Spleen (tissue), 7 donors: ENCODE results near the gene CELA2A.
"Not testable (repeated sequence)": the region's sequence is repeated elsewhere in the genome, so short reads cannot be mapped to it uniquely, and the experiment has no call there.

ENCODE experiments used
- POLR2A ChIP-seq, 3 donors: fragments of 450-650 bp; IDR thresholded peaks; one replicate each; pipeline ENCODE4 v1.5.1; 2017; ENCODE audit warnings: antibody characterized with exemption in 3 of 3, mild to moderate bottlenecking in 1 of 3
- POLR2AphosphoS5 ChIP-seq, 3 donors: sonication (generic); formaldehyde crosslinking; IDR thresholded peaks; one replicate each; pipeline ENCODE4 v1.5.1; 2017; ENCODE audit warnings: antibody characterized with exemption in 3 of 3
- TF ChIP-seq, protein P1 (sequence below), 11 experiments: fragments of 200-600 bp in 7 of 11; fragments of 450-650 bp in 4 of 11; sonication (generic) in 4 of 11; IDR thresholded peaks in 8 of 11; conservative IDR thresholded peaks in 3 of 11; 1 replicate in 7 of 11; 2 replicates in 4 of 11; pipeline versions ENCODE4 v1.4.0 to v1.8.0; 2016 to 2021; ENCODE audit warnings: antibody characterized with exemption in 11 of 11, inconsistent platforms in 4 of 11, mild to moderate bottlenecking in 1 of 11
- donor health status: DM: no; HTN: no; CAD: no; lungs with moderate emphysema.
- donor health status: DM: no; HTN: no; CAD: no.
- donor health status: DM: no; HTN: no; CAD: no.

DNA sequence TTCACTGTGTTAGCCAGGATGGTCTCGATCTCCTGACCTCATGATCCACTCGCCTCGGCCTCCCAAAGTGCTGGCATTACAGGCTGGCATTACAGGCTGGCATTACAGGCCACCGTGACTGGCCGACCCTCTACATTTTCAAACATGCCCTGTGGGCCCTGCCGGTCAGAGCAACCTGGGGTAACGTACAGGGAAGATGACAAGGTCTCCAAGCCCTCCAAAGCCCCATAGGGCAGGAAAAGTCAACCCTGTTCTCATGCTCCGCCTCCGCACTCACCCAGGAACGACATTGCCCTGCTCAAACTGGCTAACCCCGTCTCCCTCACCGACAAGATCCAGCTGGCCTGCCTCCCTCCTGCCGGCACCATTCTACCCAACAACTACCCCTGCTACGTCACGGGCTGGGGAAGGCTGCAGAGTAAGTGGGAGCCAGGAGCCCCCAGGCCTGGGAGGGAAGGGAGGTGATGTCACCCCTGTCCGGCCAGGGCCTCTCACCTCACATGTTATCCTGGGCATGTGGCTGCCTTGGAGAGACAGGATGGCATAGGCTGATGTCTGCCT, 26.5 kb downstream of the CELA2A start:
- TF ChIP-seq, protein P1, sequence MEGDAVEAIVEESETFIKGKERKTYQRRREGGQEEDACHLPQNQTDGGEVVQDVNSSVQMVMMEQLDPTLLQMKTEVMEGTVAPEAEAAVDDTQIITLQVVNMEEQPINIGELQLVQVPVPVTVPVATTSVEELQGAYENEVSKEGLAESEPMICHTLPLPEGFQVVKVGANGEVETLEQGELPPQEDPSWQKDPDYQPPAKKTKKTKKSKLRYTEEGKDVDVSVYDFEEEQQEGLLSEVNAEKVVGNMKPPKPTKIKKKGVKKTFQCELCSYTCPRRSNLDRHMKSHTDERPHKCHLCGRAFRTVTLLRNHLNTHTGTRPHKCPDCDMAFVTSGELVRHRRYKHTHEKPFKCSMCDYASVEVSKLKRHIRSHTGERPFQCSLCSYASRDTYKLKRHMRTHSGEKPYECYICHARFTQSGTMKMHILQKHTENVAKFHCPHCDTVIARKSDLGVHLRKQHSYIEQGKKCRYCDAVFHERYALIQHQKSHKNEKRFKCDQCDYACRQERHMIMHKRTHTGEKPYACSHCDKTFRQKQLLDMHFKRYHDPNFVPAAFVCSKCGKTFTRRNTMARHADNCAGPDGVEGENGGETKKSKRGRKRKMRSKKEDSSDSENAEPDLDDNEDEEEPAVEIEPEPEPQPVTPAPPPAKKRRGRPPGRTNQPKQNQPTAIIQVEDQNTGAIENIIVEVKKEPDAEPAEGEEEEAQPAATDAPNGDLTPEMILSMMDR (IDR thresholded peaks at IDR 0.05 in 8 of 11, conservative IDR thresholded peaks at IDR 0.05 in 3 of 11), result not testable (repeated sequence)
- not testable (repeated sequence) for TF ChIP-seq POLR2AphosphoS5, POLR2A (IDR thresholded peaks at IDR 0.05)
